Prostate gland (tissue), 2 donors: ENCODE data around the gene HPCAL4. TPM values are rescaled to one million over a fixed set of nuclear protein-coding genes. Genes with fewer than 3 reads are reported as not detected.
A peak's percentile ranks its signal among the peaks of the same experiment; 100 is the strongest.

Experiments used
- DNase-seq: peaks from one replicate; pipeline ENCODE4 v3.0.0-alpha.2; 2019; ENCODE audit warnings: low spot score
- H3K27ac ChIP-seq, 2 donors: fragments of 200-600 bp; sonication (generic); 2 replicates each; pipeline ENCODE4 v1.5.1; 2017 to 2019
- H3K27me3 ChIP-seq: fragments of 200-600 bp; sonication (generic); replicated peaks from 2 replicates; pipeline ENCODE4 v1.5.1; 2019; ENCODE audit not compliant: insufficient read depth
- H3K36me3 ChIP-seq, 2 donors: fragments of 200-600 bp; sonication (generic); 1 replicate in 1 of 2; 2 replicates in 1 of 2; pipeline versions ENCODE4 v1.5.1 to v1.8.1; 2017 to 2019
- H3K4me1 ChIP-seq: fragments of 200-600 bp; sonication (generic); replicated peaks from 2 replicates; pipeline ENCODE4 v1.5.1; 2019
- H3K4me3 ChIP-seq, 2 donors: fragments of 200-600 bp; sonication (generic); 2 replicates each; pipeline ENCODE4 v1.5.1; 2017 to 2019
- H3K9me3 ChIP-seq: fragments of 200-600 bp; sonication (generic); 2 replicates; pipeline ENCODE4 v1.5.1; 2017
- POLR2A ChIP-seq: fragments of 450-650 bp; IDR thresholded peaks from one replicate; pipeline ENCODE4 v1.6.1; 2016; ENCODE audit warnings: antibody characterized with exemption, mild to moderate bottlenecking
- POLR2AphosphoS5 ChIP-seq: sonication (generic); formaldehyde crosslinking; IDR thresholded peaks from one replicate; pipeline ENCODE4 v1.6.1; 2017; ENCODE audit warnings: antibody characterized with exemption
- WGBS: methylation state at CpG from one replicate; pipeline ENCODE4 v1.1.5; 2018; 5-methylcytosine and 5-hydroxymethylcytosine counted together
- intact Hi-C: fragments of 100-400 bp; cut with DNase I; formaldehyde crosslinking; loops from one replicate; pipeline ENCODE4 v1.14.2; 2022
- total RNA-seq, 2 donors: library from RNA; depleted of rRNA; stranded (reverse); fragments of >200 nt; gene quantifications; one replicate each; pipeline ENCODE4 v1.1.0, GENCODE V29; 2016
- TF ChIP-seq, protein P1 (sequence below), 4 experiments: fragments of 200-600 bp in 2 of 4; fragments of 450-650 bp in 2 of 4; sonication (generic) in 2 of 4; IDR thresholded peaks; 1 replicate in 3 of 4; 2 replicates in 1 of 4; pipeline ENCODE4 v1.5.1; 2016 to 2019; ENCODE audit warnings: antibody characterized with exemption in 4 of 4, mild to moderate bottlenecking in 2 of 4, moderate library complexity in 2 of 4

The HPCAL4 gene
- total RNA-seq, 2 donors from 2014 or later = 4.9 TPM; not detected in 1

DNA sequence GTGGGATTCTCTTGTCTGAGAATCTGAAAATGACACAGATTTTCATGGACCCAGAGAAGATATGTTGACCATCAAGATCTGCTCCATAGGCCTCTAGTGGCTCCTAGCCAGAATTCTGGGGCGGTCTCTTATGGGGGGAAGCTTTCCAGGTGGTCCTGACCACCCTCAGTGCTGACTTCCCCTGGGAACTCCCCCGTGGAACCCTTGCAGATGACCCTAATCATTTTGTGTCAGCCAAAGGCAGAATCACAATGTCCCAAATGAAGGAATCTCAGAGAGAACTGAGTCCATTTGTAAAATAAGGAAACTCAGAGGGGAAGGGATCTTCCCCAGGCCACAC, 55.4 kb downstream of the HPCAL4 start:
- Histone ChIP-seq H3K36me3 (no peaks in the 10 kb centered on the region), H3K9me3 (no peaks in the 10 kb centered on the region), H3K4me1 (no peaks in the 10 kb centered on the region), H3K4me3 (no peak overlapping the region), H3K27me3 (no peaks in the 10 kb centered on the region), H3K27ac (peak overlapping the region in 1 of 2 donors; percentile 45)
- no peak for DNase-seq
- 56% methylated on average over 2 of the region's 2 CpGs for WGBS
- intact Hi-C loops = no loop called here
- TF ChIP-seq POLR2A (no peak), POLR2AphosphoS5 (no peak)
- TF ChIP-seq, protein P1, sequence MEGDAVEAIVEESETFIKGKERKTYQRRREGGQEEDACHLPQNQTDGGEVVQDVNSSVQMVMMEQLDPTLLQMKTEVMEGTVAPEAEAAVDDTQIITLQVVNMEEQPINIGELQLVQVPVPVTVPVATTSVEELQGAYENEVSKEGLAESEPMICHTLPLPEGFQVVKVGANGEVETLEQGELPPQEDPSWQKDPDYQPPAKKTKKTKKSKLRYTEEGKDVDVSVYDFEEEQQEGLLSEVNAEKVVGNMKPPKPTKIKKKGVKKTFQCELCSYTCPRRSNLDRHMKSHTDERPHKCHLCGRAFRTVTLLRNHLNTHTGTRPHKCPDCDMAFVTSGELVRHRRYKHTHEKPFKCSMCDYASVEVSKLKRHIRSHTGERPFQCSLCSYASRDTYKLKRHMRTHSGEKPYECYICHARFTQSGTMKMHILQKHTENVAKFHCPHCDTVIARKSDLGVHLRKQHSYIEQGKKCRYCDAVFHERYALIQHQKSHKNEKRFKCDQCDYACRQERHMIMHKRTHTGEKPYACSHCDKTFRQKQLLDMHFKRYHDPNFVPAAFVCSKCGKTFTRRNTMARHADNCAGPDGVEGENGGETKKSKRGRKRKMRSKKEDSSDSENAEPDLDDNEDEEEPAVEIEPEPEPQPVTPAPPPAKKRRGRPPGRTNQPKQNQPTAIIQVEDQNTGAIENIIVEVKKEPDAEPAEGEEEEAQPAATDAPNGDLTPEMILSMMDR (IDR thresholded peaks at IDR 0.05) = no peak

- Histone ChIP-seq H3K27ac (peak overlapping the region; percentile 22 to 45), H3K27me3 (no peaks in the 10 kb centered on the region), H3K36me3 (no peaks in the 10 kb centered on the region), H3K9me3 (no peaks in the 10 kb centered on the region), H3K4me3 (no peak overlapping the region), H3K4me1 (no peaks in the 10 kb centered on the region)
- 81% methylated on average over 12 of the region's 12 CpGs for WGBS
- intact Hi-C loops = no loop called here
- DNase-seq = no peak
- TF ChIP-seq, protein P1 (IDR thresholded peaks at IDR 0.05) = no peak
- TF ChIP-seq POLR2AphosphoS5 (no peak), POLR2A (no peak)
Measured at GRCh38 chr1:39635205-39635870, 55.9 kb downstream of the HPCAL4 start.

DNA sequence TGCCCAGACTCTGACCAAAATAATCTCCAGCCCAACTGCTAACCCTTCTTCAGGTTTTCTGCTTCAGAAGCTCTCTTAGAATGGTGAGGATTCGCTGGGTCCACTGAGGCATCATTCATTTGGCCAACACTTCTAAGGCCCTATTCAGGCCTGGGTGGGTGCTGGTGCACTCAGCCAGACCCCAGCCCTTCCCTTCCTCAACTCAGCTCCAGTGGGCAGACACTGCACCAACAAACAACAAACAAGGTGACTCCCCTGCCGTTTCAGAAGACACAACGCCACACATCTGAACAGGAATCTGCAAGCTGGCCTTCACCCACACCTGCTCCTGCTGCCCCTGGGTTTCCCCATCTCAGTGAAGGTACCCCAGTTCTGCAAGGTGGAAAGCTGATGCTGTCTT, 57.8 kb downstream of the HPCAL4 start:
- Histone ChIP-seq H3K27ac (no peak overlapping the region), H3K9me3 (no peaks in the 10 kb centered on the region), H3K4me3 (peak overlapping the region in 1 of 2 donors; percentile 11), H3K4me1 (no peaks in the 10 kb centered on the region), H3K27me3 (no peaks in the 10 kb centered on the region), H3K36me3 (no peaks in the 10 kb centered on the region)
- no peak for DNase-seq
- WGBS = 79% methylated on average over 3 of the region's 3 CpGs
- no peak for TF ChIP-seq POLR2AphosphoS5
- TF ChIP-seq, protein P1 (IDR thresholded peaks at IDR 0.05) = no peak
- no peak for TF ChIP-seq POLR2A
- intact Hi-C loops = no loop called here

DNA sequence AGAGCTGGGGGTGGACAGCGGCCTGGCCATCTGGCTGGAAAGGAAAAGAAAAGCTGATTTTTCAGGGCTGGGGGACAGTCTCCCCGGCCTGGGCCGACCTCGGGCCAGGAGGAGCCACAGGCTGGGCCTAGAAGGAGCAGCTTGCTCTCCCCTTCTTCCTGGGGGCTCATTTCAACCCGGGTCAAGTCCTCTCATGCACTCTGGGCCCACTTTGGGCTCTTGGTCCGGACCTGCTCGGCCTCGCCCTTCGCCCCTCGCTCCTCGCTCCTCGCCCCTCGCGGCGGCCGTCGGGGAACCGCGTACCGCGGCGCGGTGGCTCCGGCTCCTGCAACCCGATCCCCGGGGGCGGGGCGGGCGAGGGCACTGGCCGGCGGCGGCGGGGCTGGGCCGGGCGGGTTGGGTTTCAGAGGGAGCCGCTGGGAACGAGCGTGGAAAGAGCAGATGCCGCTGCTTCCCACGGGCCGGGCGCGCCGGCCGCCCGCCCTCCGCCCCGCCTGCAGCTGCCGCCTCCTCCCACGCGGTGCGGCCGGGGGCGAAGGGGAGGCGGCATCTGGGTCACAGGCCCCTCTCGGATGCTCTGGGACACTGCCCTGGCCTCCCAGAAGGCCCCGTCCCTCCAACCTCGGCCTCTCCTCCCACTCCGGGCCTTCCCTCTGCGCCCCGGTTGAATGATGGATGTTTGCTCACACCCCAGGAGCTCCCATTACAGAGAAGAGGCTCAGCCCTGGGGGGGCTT, 58.4 kb downstream of the HPCAL4 start:
- peak; percentile 36 for DNase-seq
- Histone ChIP-seq H3K27ac (peak overlapping the region in 1 of 2 donors; percentile 35), H3K9me3 (no peaks in the 10 kb centered on the region), H3K36me3 (no peaks in the 10 kb centered on the region), H3K4me1 (no peaks in the 10 kb centered on the region), H3K27me3 (no peaks in the 10 kb centered on the region), H3K4me3 (peak overlapping the region in 1 of 2 donors; percentile 11)
- 15% methylated on average over 58 of the region's 61 CpGs for WGBS
- intact Hi-C loops = no loop called here
- TF ChIP-seq POLR2AphosphoS5 (no peak), POLR2A (no peak)
- TF ChIP-seq, protein P1 (IDR thresholded peaks at IDR 0.05) = no peak

DNA sequence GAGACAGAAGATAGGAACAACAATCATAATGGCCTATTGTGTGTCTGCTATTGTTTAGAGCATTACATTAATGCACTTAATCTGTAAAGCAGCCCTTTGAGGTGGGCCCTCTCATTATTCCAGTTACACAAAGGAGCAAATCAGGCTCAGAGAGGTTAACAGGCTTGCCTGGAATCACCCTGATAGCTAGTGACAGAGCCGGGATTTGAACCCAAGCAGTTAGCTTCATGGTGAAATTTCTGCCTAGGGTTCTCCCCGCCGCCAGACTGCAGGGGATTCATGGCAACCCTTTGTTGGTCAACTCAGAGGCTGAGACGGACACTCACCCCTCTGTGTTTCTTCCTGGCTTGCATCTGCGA, 58.9 kb downstream of the HPCAL4 start:
- no peaks in the 10 kb centered on the region for H3K9me3 ChIP-seq
- H3K27ac ChIP-seq = peak overlapping the region in 1 of 2 donors; percentile 35
- no peak for TF ChIP-seq POLR2AphosphoS5
- no peaks in the 10 kb centered on the region for H3K27me3 ChIP-seq
- peak overlapping the region in 1 of 2 donors; percentile 11 for H3K4me3 ChIP-seq
- DNase-seq = no peak
- WGBS = 88% methylated on average over 5 of the region's 5 CpGs
- H3K4me1 ChIP-seq = no peaks in the 10 kb centered on the region
- intact Hi-C loops = no loop called here
- no peaks in the 10 kb centered on the region for H3K36me3 ChIP-seq
